RWPE2 (cell line): ENCODE data around the gene STX1A.
A peak's percentile ranks its signal among the peaks of the same experiment; 100 is the strongest.

Source experiments
- ATAC-seq: fragments of 200-7000 bp; cut with Tn5 transposase; 3 replicates; pipeline ENCODE4 v1.9.1; 2021; ENCODE audit warnings: low read depth
- DNase-seq: peaks from one replicate; pipeline ENCODE4 v3.0.0-alpha.2; 2020; ENCODE audit warnings: low spot score
- H3K27ac ChIP-seq: fragments of 450-650 bp; 2 replicates; pipeline ENCODE4 v1.5.1; 2017; ENCODE audit warnings: mild to moderate bottlenecking; ENCODE audit not compliant: poor library complexity, severe bottlenecking
- H3K27me3 ChIP-seq: fragments of 250-450 bp; sonication (Bioruptor Pico); 2 replicates; pipeline ENCODE4 v1.5.1; 2021; ENCODE audit warnings: mild to moderate bottlenecking, moderate library complexity; ENCODE audit not compliant: insufficient read depth, poor library complexity, severe bottlenecking
- H3K36me3 ChIP-seq: fragments of 250-450 bp; sonication (Bioruptor Pico); 2 replicates; pipeline ENCODE4 v1.5.1; 2020; ENCODE audit warnings: low read depth, mild to moderate bottlenecking, moderate library complexity
- H3K4me1 ChIP-seq: fragments of 250-450 bp; sonication (Bioruptor Pico); 2 replicates; pipeline ENCODE4 v1.5.1; 2021; ENCODE audit warnings: mild to moderate bottlenecking, moderate library complexity; ENCODE audit not compliant: insufficient read depth, poor library complexity, severe bottlenecking
- H3K4me3 ChIP-seq: fragments of 250-450 bp; sonication (Bioruptor Pico); 2 replicates; pipeline ENCODE4 v1.5.1; 2021; ENCODE audit warnings: mild to moderate bottlenecking, moderate library complexity; ENCODE audit not compliant: severe bottlenecking
- H3K9me3 ChIP-seq: fragments of 250-450 bp; sonication (Bioruptor Pico); 2 replicates; pipeline ENCODE4 v1.5.1; 2021; ENCODE audit warnings: mild to moderate bottlenecking, moderate library complexity; ENCODE audit not compliant: severe bottlenecking
- CTCF ChIP-seq: fragments of 450-650 bp; IDR thresholded peaks from one replicate; pipeline ENCODE4 v1.5.1; 2017; ENCODE audit warnings: mild to moderate bottlenecking, moderate library complexity; ENCODE audit not compliant: poor library complexity, severe bottlenecking

The STX1A gene

GRCh38 chr7:73708961-73709549, 10.4 kb downstream of the STX1A start:
- Histone ChIP-seq H3K27ac (no peak overlapping the region), H3K36me3 (peaks cover 23% of the 10 kb centered on the region)

GRCh38 chr7:73707045-73707631, 12.3 kb downstream of the STX1A start:
- no peak overlapping the region for H3K4me3 ChIP-seq
- H3K36me3 ChIP-seq, result peaks cover 21% of the 10 kb centered on the region
- no peaks in the 10 kb centered on the region for H3K9me3 ChIP-seq
- H3K27ac ChIP-seq, result peak overlapping the region; percentile 72
- ATAC-seq (peak; percentile 53), DNase-seq (peak; percentile 88)
- no peak for TF ChIP-seq CTCF
- H3K27me3 ChIP-seq, result no peaks in the 10 kb centered on the region
- peaks cover 29% of the 10 kb centered on the region for H3K4me1 ChIP-seq

More at GRCh38 chr7:73708961-73709549, 10.4 kb downstream of the STX1A start:
- no peak for TF ChIP-seq CTCF
- H3K27me3 ChIP-seq, result no peaks in the 10 kb centered on the region
- DNase-seq (no peak), ATAC-seq (no peak)
- peaks cover 29% of the 10 kb centered on the region for H3K4me1 ChIP-seq
- H3K9me3 ChIP-seq, result no peaks in the 10 kb centered on the region
- no peak overlapping the region for H3K4me3 ChIP-seq

- Histone ChIP-seq H3K9me3 (no peaks in the 10 kb centered on the region), H3K4me1 (peaks cover 29% of the 10 kb centered on the region), H3K36me3 (peaks cover 29% of the 10 kb centered on the region), H3K27ac (peak overlapping the region; percentile 72), H3K27me3 (no peaks in the 10 kb centered on the region), H3K4me3 (no peak overlapping the region)
- no peak for DNase-seq
- no peak for TF ChIP-seq CTCF
- ATAC-seq, result peak; percentile 65
Measured at GRCh38 chr7:73706126-73707044, 13.1 kb downstream of the STX1A start.

GRCh38 chr7:73705551-73705920, 13.9 kb downstream of the STX1A start:
- TF ChIP-seq CTCF, result no peak
- Histone ChIP-seq H3K36me3 (peaks cover 32% of the 10 kb centered on the region), H3K4me1 (peaks cover 29% of the 10 kb centered on the region), H3K4me3 (no peak overlapping the region), H3K9me3 (no peaks in the 10 kb centered on the region), H3K27ac (peak overlapping the region; percentile 72), H3K27me3 (no peaks in the 10 kb centered on the region)
- ATAC-seq (no peak), DNase-seq (no peak)
